HepG2 (cell line): ENCODE results near the gene EPHB4. TPM values are rescaled to one million over a fixed set of nuclear protein-coding genes. Genes with fewer than 3 reads are reported as not detected.

Experiments
- CREM ChIP-seq, 2 experiments: sonication (generic) in 1 of 2; formaldehyde crosslinking in 1 of 2; IDR thresholded peaks; 2 replicates each; pipeline versions ENCODE4 v1.4.0 to v1.6.1; 2016 to 2020; ENCODE audit warnings: antibody characterized with exemption in 1 of 2, mild to moderate bottlenecking in 1 of 2, missing genetic modification reagents in 1 of 2
- FIP1L1 ChIP-seq: fragments of 200-400 bp; formaldehyde crosslinking; IDR thresholded peaks from 2 replicates; pipeline ENCODE4 v1.6.1; 2018; ENCODE audit warnings: low read depth, mild to moderate bottlenecking, low read length, moderate library complexity, borderline replicate concordance; ENCODE audit not compliant: insufficient read depth
- GFI1 ChIP-seq: sonication (generic); formaldehyde crosslinking; IDR thresholded peaks from 2 replicates; pipeline ENCODE4 v1.5.0; 2020; ENCODE audit warnings: missing genetic modification reagents, mild to moderate bottlenecking, borderline replicate concordance
- HOMEZ ChIP-seq: IDR thresholded peaks from 2 replicates; pipeline ENCODE4 v1.6.1; 2016; ENCODE audit warnings: low read depth
- HOXA5 ChIP-seq: sonication (generic); formaldehyde crosslinking; IDR thresholded peaks from 2 replicates; pipeline ENCODE4 v1.4.0; 2020; ENCODE audit warnings: missing genetic modification reagents
- KAT7 ChIP-seq: IDR thresholded peaks from 2 replicates; pipeline ENCODE4 v1.6.1; 2018; ENCODE audit warnings: borderline replicate concordance, missing compliant biosample characterization
- MAF1 ChIP-seq: sonication (generic); formaldehyde crosslinking; IDR thresholded peaks from 2 replicates; pipeline ENCODE4 v1.5.0; 2020; ENCODE audit warnings: missing genetic modification reagents, borderline replicate concordance
- NCOA1 ChIP-seq: sonication (generic); formaldehyde crosslinking; IDR thresholded peaks from 2 replicates; pipeline ENCODE4 v1.9.0; 2021; ENCODE audit warnings: missing genetic modification reagents
- RARA ChIP-seq: IDR thresholded peaks from 2 replicates; pipeline ENCODE4 v1.6.1; 2016; ENCODE audit warnings: missing genetic modification reagents, missing compliant biosample characterization
- SALL1 ChIP-seq: sonication (generic); formaldehyde crosslinking; IDR thresholded peaks from 2 replicates; pipeline ENCODE4 v1.8.0; 2022; ENCODE audit warnings: mild to moderate bottlenecking, missing genetic modification reagents
- TBX2 ChIP-seq: sonication (generic); formaldehyde crosslinking; IDR thresholded peaks from 2 replicates; pipeline ENCODE4 v1.5.0; 2020; ENCODE audit warnings: missing genetic modification reagents, mild to moderate bottlenecking, borderline replicate concordance
- TCF12 ChIP-seq, 2 experiments: fragments of 450-650 bp in 1 of 2; sonication (generic) in 1 of 2; formaldehyde crosslinking in 1 of 2; IDR thresholded peaks; 2 replicates each; pipeline versions ENCODE4 v1.6.1 to v1.8.0; 2017 to 2022; ENCODE audit warnings: antibody characterized with exemption in 1 of 2, mild to moderate bottlenecking in 1 of 2, missing genetic modification reagents in 1 of 2, moderate library complexity in 1 of 2
- ZBED4 ChIP-seq: sonication (generic); formaldehyde crosslinking; IDR thresholded peaks from 2 replicates; pipeline ENCODE4 v1.4.0; 2020; ENCODE audit warnings: missing genetic modification reagents, borderline replicate concordance
- ZBTB37 ChIP-seq: sonication (generic); formaldehyde crosslinking; IDR thresholded peaks from 2 replicates; pipeline ENCODE4 v1.4.0; 2020; ENCODE audit warnings: mild to moderate bottlenecking, missing genetic modification reagents
- ZBTB7A ChIP-seq: sonication (generic); formaldehyde crosslinking; IDR thresholded peaks from 2 replicates; pipeline ENCODE4 v1.8.0; 2022; ENCODE audit warnings: mild to moderate bottlenecking, missing genetic modification reagents
- ZNF383 ChIP-seq: sonication (generic); formaldehyde crosslinking; IDR thresholded peaks from 2 replicates; pipeline ENCODE4 v1.4.0; 2020; ENCODE audit warnings: missing genetic modification reagents, mild to moderate bottlenecking, borderline replicate concordance
- ZNF773 ChIP-seq: sonication (generic); formaldehyde crosslinking; IDR thresholded peaks from 2 replicates; pipeline ENCODE4 v1.4.0; 2020; ENCODE audit warnings: missing genetic modification reagents, borderline replicate concordance
- ZNF879 ChIP-seq: sonication (generic); formaldehyde crosslinking; IDR thresholded peaks from 2 replicates; pipeline ENCODE4 v1.8.1; 2023; ENCODE audit warnings: missing genetic modification reagents
- ZSCAN29 ChIP-seq: sonication (generic); formaldehyde crosslinking; conservative IDR thresholded peaks from 2 replicates; pipeline ENCODE4 v1.4.0; 2020; ENCODE audit warnings: mild to moderate bottlenecking, missing genetic modification reagents
- ZSCAN9 ChIP-seq: IDR thresholded peaks from 2 replicates; pipeline ENCODE4 v1.6.1; 2016; ENCODE audit warnings: borderline replicate concordance
- polyA plus RNA-seq, 8 experiments: library from polyadenylated mRNA; depleted of rRNA in 3 of 8; stranded (reverse) in 7 of 8; unstranded in 1 of 8; fragments of >200 nt; fragmentation: Illumina TruSeq in 4 of 8; extraction: Trizol in 4 of 8; gene quantifications; 2 replicates each; pipeline versions ENCODE4 v1.2.1 to v1.2.3, GENCODE V29; 2011 to 2016; ENCODE audit warnings: low read depth in 4 of 8, missing spikeins in 1 of 8, mixed read lengths in 1 of 8; ENCODE audit not compliant: insufficient read depth in 1 of 8
- total RNA-seq, 5 experiments: library from RNA; depleted of rRNA; stranded (reverse); fragments of >200 nt; fragmentation: Illumina TruSeq; extraction: Trizol; gene quantifications; 2 replicates each; pipeline ENCODE4 v1.2.3, GENCODE V29; 2016; ENCODE audit warnings: low read depth in 1 of 5

The EPHB4 gene
- total and polyA plus RNA-seq, 2 of the 13 experiments (the other 11 are each of a cell fraction or from before 2014, with no cell fraction given), result 61.4 to 69.6 TPM

GRCh38 chr7:100822236-100823139 is 4.8 kb downstream of the EPHB4 start (continued):
- no peak for TF ChIP-seq TCF12 (IDR thresholded peaks at IDR 0.05)
- no peak for TF ChIP-seq TCF12 (CRISPR knock-in tag; IDR thresholded peaks at IDR 0.05)
- no peak for TF ChIP-seq TBX2 (CRISPR knock-in tag)
- no peak for TF ChIP-seq NCOA1 (CRISPR knock-in tag)
- TF ChIP-seq HOMEZ (CRISPR knock-in tag), result no peak
- no peak for TF ChIP-seq MAF1
- no peak for TF ChIP-seq CREM (IDR thresholded peaks at IDR 0.05)
- TF ChIP-seq CREM (CRISPR knock-in tag; IDR thresholded peaks at IDR 0.05), result no peak
- TF ChIP-seq ZBTB37 (CRISPR knock-in tag), result no peak
- no peak for TF ChIP-seq ZBED4 (CRISPR knock-in tag)
- peak; percentile 45; the same call in 1 of the 2 replicates for TF ChIP-seq RARA (CRISPR knock-in tag)
- TF ChIP-seq SALL1 (CRISPR knock-in tag), result 0 out of 2 replicates have a peak, but pooled peaks have one; percentile 18
- TF ChIP-seq KAT7 (CRISPR knock-in tag), result no peak
- TF ChIP-seq FIP1L1, result no peak
- no peak for TF ChIP-seq ZNF383
- TF ChIP-seq ZBTB7A (CRISPR knock-in tag), result no peak
- no peak for TF ChIP-seq HOXA5
- no peak for TF ChIP-seq ZSCAN29 (CRISPR knock-in tag)
- TF ChIP-seq ZNF773 (CRISPR knock-in tag), result no peak
- TF ChIP-seq ZNF879 (CRISPR knock-in tag), result no peak
- TF ChIP-seq ZSCAN9 (CRISPR knock-in tag), result no peak
- no peak for TF ChIP-seq GFI1
